Stimulated activated CD4-positive, alpha-beta T cell treated with anti-CD3 and anti-CD28 coated beads, TNF-alpha, amount 100 ng/mL, for 24 hours (primary cell): ENCODE results near the gene HDAC4.

Source experiments
- DNase-seq, 3 experiments: peaks; one replicate each; pipeline ENCODE4 v3.0.0-alpha.2; 2020; ENCODE audit warnings: low read depth in 3 of 3

The HDAC4 gene

GRCh38 chr2:239349453-239350135 lies 51.2 kb downstream of the HDAC4 start:
- DNase-seq = no peak

GRCh38 chr2:239348563-239349452 lies 52.0 kb downstream of the HDAC4 start:
- no peak for DNase-seq

GRCh38 chr2:239346676-239347075 lies 54.1 kb downstream of the HDAC4 start:
- DNase-seq = no peak

DNA sequence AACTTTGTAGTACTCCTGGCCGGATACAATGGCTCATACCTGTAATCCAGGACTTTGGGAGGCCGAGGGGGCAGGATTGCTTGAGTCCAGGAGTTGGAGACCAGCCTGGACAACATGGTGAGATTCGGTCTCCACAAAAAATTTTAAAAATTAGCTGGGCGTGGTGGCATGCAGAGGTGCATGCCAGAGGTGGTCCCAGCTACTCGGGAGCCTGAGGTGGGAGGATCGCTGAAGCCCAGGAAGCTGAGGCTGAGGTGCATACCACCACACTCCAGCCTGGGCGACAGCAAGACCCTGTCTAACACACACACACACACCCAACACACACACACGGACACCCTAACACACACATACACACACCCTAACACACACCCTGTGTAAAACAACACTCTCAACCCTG lies 55.6 kb downstream of the HDAC4 start:
- DNase-seq = no peak

DNA sequence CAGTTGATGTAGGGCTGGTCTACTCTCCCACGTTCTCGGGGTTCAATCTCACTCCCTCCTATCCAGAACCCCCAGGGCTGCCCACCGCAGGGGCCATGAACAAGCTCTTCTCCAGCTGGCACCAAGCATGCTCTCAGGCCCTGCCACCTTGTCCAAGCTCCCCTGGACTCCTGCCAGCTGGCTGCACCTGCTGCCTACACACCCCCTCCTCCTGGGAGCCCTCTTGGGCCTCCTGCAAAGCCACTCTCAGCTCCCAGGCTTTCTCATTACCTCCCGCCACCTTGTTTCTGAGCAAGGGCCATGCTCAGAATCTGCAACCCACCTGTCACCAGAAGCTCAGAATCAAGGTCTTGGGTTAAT lies 56.0 kb downstream of the HDAC4 start:
- no peak for DNase-seq

- no peak for DNase-seq
Measured at GRCh38 chr2:239343946-239344856, 56.6 kb downstream of the HDAC4 start.

DNA sequence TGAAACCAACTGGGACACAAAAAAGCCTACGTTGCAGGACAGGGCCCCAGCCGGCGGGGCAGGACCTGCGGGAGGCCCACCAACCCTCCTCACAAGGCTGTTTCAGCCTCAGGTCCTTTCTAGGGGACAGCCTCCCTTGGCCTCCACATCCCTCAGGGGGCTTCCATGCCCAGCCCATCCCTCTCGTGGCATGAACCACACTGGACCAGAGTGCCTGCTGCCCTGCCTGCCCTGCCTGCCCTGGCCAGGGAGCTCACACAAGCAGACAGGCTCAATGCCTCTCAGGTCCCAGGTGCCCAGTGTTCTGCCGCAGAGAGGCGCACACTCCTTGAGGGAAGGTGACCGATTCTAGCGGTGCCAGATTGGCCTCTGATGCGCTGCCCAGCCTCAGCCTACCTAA lies 57.4 kb downstream of the HDAC4 start:
- DNase-seq = no peak

GRCh38 chr2:239341840-239342239 lies 59.0 kb downstream of the HDAC4 start:
- DNase-seq = no peak

- DNase-seq = no peak
Measured at GRCh38 chr2:239341146-239341732, 59.6 kb downstream of the HDAC4 start.

DNA sequence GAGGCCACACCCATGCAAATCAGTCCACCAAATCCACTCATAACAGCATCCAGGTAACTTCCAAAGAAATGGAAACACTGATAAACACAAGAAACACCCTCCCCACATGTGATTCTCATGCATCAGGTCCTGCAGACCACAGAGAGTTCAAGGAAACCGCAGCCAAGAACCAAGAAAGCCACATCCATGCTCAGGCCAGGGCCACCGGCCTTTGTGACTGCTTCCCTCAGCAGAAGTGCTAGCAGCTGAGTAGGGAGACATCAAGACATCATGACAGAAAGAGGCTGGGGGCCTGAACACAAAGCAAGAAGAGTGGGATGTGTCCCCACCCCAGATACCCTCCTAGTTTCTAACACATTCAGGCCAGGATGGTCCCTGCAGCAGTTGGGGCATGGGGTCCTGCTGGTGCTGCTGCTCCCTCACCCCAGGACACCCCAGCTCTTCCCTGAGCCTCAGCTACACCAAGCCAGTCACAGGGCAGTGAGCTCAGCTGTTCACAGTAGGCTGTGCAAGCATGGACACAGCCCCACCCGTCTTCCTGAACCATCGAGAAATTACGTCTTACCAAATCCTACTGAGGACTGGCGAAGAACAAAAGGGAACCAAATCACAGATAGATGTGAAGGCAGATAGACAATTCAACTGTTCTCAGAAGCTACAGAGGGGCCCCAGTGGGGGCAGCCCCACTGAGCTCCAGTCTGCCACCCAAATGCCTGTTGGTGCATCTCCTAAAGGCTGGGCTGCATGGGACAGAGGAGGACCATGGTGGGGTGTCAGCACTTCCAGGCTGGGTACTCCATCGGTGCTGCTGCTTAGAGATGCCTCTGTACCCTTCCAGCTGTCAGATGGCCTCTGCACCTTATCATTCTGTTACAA lies 60.9 kb downstream of the HDAC4 start:
- peak in 1 of 3 experiments; percentile 40 for DNase-seq

GRCh38 chr2:239339241-239339640 lies 61.6 kb downstream of the HDAC4 start:
- DNase-seq = no peak

GRCh38 chr2:239337877-239338484 lies 62.8 kb downstream of the HDAC4 start:
- no peak for DNase-seq

DNA sequence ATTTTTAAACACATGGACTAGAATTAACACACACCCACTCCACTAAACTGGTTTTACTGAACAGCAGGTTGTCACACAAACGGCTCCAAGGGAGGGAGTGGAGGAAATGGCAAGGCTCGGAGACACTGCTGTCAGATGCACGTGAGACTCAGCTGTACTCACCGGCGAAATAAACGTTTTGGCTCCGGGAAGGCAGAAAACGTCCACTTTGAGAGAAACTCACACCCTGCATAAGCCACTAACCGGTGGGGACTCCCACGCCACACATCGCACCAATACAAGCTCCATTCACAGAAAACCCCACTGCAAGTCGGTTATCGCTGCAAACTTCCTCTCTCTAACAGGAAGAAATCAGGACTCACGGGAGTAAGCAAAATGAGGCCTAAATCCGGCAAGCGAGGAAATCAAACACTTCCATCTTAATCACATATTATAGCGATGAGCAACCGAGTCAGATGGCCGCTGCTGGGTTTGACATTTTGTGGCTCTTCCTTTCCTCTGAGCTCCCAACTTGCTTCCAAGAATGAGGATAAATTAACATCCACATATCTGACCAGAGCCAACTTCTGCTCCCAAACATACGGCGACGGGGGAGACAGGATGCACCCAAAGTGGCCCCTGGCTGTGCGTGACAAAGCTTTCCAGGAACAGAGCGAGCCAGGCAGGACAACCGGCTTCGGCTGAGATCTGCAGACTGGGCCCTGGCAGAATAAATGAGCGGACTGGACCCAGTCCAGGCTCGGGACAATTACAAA lies 63.5 kb downstream of the HDAC4 start:
- DNase-seq = no peak

DNA sequence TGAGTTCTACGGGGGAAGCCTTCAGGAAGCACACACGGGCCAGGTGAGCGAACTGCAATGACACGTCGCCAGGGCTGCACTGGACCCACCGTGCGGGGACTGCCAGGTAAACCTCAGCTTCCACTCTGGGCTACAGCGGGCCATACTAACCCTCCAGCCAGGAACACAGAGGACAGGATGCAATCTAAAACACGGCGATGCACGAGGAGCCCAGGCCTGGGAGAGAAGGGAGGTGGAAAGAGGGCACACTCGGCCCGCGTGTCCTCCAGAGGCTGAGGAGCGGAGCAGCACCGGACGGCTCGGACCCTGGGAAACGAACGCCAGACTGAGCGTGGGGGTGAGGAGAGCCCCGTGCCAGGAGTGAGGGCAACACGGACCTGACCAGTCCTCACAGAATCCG lies 69.3 kb downstream of the HDAC4 start:
- DNase-seq = no peak

DNA sequence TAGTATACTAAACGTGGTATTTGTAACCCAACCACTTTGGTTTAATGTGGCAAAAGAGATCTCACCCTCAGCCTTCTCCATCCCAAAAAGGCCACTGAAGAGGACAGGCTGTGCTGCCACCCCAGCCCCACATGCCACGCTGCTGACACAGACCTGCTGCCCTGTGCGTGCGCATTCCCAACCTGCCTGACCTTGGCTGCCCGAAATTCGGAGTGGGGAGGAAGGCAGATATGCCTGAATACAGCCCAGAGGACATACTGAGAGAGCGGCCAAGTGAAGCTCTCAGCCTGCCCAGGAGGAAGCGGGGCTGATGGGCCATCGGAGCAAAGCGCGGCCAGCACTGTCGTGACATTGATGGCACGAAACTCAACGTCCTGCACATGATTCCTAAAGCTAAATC lies 70.0 kb downstream of the HDAC4 start:
- no peak for DNase-seq

DNA sequence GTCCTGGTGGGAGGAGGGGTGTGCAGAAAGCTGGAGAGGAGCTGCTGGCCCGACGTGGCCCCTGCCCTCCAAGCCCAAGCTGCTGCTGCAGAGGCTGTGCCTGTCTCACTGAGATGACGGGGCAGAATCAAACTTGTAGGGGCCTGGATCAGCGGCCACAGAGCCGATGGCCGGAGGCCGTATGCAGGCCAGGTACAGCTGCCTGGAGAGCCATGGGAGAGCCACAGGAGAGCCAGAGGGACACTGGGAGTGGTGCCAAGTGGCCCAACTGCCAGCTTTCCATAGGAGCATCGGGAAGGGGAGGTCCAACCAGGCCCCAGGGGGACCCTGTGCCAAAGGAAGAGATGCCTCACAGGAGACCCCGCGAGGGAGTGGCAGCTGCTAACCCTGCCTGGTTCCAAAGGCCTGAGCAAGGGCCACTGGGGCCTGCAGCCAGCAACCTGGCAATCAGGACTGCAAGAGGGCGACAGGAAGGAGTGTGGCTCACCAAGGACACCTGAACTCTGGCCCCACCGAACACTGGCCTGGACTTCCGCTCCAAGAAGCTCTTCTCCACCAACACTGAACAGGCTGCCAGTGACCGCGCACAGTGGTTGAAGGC lies 70.7 kb downstream of the HDAC4 start:
- no peak for DNase-seq

DNA sequence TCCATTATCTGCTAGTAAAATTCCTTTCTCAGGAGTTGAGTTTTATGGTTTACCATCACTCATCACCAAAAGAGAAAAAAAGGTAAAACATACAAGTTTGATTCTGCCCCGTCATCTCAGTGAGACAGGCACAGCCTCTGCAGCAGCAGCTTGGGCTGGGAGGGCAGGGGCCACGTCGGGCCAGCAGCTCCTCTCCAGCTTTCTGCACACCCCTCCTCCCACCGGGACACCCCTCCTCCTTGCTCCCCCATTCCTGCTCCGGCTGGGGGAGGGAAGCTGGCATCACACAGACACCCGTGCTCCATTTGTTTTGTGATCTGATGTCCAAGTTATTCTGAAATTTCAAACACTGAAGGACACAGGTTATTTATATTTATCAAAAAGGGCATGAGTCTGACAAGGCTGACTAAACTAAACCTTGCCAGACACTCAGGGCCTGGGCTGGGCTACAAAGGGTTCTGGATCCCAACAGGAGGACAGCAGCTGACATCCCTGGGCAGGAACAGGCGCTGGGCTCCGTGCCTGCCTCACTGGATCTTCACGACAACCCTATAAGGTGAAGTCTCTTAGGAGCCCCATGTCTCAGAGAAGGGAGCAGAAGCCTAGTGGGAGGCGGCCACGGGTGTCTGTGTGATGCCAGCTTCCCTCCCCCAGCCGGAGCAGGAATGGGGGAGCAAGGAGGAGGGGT lies 71.4 kb downstream of the HDAC4 start:
- no peak for DNase-seq

DNA sequence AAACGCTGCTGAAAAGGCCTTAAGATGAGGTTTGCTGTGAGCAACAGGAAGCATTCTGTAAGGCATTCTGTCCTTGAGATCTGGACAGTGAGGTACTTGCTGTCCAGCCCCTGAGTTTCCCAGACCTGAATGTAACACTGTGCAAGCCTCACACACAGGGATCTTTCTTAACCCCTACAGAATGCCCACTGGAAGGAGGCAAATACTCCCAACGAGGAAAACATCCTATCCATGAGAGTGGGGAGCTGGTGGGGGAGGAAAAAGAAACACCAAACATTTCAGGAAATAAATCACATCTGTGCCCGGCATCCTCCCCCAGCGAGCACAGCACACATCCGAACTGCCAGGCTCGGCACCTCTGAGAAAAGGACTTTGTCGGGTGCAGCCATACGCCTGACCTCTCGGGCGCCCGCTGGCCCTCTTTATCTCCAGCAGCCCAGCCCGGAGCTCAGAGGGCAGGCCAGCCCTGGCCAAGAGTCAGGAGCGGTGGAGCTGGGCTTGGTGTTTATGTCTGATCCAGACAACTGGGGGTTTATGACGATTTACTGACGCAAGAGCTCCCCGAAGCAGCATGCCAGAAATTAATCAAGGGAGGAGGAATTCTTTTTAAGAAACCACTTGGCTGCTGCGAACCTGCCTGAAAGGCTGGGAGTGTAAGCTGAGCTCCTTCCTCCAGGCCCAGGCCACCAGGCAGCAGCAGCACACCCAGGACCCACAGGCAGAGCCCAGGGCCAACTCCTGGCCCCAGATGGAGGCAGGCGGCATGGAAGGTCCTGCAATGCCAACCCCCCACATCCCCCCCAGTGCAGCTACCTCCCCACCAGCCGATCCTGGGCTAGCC lies 72.2 kb downstream of the HDAC4 start:
- DNase-seq = no peak
